ENCODE measurements around the gene ST8SIA5.

The ST8SIA5 gene

GRCh38 chr18:46768166-46768921 lies 11.5 kb upstream of the ST8SIA5 start:
- Histone ChIP-seq H4K20me1 (ENCODE audit: insufficient read depth) (no peaks in the 10 kb centered on the region), H3K27ac (no peak overlapping the region), H3K4me2 (no peak overlapping the region), H3K79me2 (ENCODE audit: insufficient read depth, low read depth) (no peaks in the 10 kb centered on the region), H2AFZ (ENCODE audit: low read depth) (no peak overlapping the region), H3K36me3 (ENCODE audit: insufficient read depth) (no peaks in the 10 kb centered on the region), H3K9ac (no peak overlapping the region), H3K4me3 (IDR thresholded peaks at IDR 0.05; ENCODE audit: insufficient read depth, low read depth, low read length) (no peak overlapping the region), H3K4me1 (ENCODE audit: low read depth, poor library complexity, severe bottlenecking) (no peaks in the 10 kb centered on the region), H3K27me3 (ENCODE audit: insufficient read depth, low read depth) (no peaks in the 10 kb centered on the region)
- TF ChIP-seq CTCF (conservative IDR thresholded peaks at IDR 0.05; ENCODE audit: low read depth, low read length) = no peak

GRCh38 chr18:46767217-46767616 lies 10.4 kb upstream of the ST8SIA5 start:
- no peaks in the 10 kb centered on the region for H3K79me2 ChIP-seq (ENCODE audit: insufficient read depth, low read depth)
- H3K27me3 ChIP-seq (ENCODE audit: insufficient read depth, low read depth) = no peaks in the 10 kb centered on the region
- no peaks in the 10 kb centered on the region for H3K4me1 ChIP-seq (ENCODE audit: low read depth, poor library complexity, severe bottlenecking)
- no peak for TF ChIP-seq CTCF (conservative IDR thresholded peaks at IDR 0.05; ENCODE audit: low read depth, low read length)
- no peak overlapping the region for H3K27ac ChIP-seq
- H4K20me1 ChIP-seq (ENCODE audit: insufficient read depth) = no peaks in the 10 kb centered on the region
- no peak overlapping the region for H3K4me2 ChIP-seq
- H3K4me3 ChIP-seq (IDR thresholded peaks at IDR 0.05; ENCODE audit: insufficient read depth, low read depth, low read length) = no peak overlapping the region
- no peak overlapping the region for H3K9ac ChIP-seq
- no peaks in the 10 kb centered on the region for H3K36me3 ChIP-seq (ENCODE audit: insufficient read depth)
- no peak overlapping the region for H2AFZ ChIP-seq (ENCODE audit: low read depth)

DNA sequence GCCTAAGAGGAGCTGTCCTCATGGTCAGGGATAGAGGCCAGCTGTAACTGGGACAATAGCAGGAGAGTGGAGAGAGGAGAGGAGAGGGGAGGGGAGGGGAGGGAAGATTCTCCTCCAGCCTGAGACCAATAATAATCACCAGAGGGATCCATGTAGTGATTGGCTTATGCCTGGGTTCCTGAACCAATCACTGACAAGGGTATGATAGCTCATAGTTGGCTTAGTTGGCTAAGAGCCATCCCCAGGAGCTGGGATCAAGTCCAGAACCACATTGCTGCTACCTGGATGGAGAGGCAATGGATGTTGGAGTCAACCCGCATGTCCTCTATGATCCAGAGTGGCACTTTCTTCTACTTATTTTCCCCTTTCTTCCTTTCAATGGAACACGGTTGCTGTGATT lies 7.7 kb upstream of the ST8SIA5 start:
- Histone ChIP-seq H4K20me1 (ENCODE audit: insufficient read depth) (no peaks in the 10 kb centered on the region), H3K9ac (no peak overlapping the region), H3K4me2 (no peak overlapping the region), H3K4me1 (ENCODE audit: low read depth, poor library complexity, severe bottlenecking) (no peaks in the 10 kb centered on the region), H3K27ac (no peak overlapping the region), H3K36me3 (ENCODE audit: insufficient read depth) (no peaks in the 10 kb centered on the region), H3K79me2 (ENCODE audit: insufficient read depth, low read depth) (no peaks in the 10 kb centered on the region), H2AFZ (ENCODE audit: low read depth) (no peak overlapping the region), H3K4me3 (IDR thresholded peaks at IDR 0.05; ENCODE audit: insufficient read depth, low read depth, low read length) (no peak overlapping the region), H3K27me3 (ENCODE audit: insufficient read depth, low read depth) (no peaks in the 10 kb centered on the region)
- no peak for TF ChIP-seq CTCF (conservative IDR thresholded peaks at IDR 0.05; ENCODE audit: low read depth, low read length)

DNA sequence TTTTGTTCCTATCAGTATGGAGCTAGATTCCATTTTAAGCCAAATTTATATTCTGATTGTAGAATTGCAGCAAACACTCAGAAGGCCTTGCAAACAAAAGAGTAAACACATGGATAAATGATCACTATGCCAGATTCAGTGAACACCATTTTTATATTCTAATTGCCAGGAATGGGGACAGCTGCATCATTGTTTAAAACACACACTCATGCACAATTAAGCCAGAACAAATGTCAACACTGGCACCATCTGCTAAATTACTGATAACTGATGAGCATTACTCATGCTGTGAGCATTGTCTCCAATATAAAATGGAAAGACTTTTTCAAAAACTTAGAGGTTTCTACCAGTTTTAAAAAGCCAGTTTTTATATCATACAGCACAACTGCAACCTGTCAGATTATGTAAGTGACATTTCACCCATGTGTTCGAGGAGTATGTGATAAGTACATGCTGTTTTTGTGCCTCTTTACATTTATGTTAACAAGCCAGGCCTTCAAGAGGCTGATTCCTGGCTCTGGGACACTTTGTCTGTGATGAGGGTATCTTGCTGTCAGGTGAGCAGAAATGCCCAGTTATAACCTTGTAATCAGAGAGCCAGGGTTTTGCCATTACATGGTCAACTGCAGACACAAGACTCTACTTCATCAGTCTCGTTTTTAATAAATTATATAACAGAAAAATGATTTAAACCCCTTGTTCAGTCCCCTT lies 4.4 kb upstream of the ST8SIA5 start:
- no peaks in the 10 kb centered on the region for H3K4me1 ChIP-seq (ENCODE audit: low read depth, poor library complexity, severe bottlenecking)
- H3K36me3 ChIP-seq (ENCODE audit: insufficient read depth) = no peaks in the 10 kb centered on the region
- H2AFZ ChIP-seq (ENCODE audit: low read depth) = no peak overlapping the region
- H3K27me3 ChIP-seq (ENCODE audit: insufficient read depth, low read depth) = no peaks in the 10 kb centered on the region
- no peaks in the 10 kb centered on the region for H3K79me2 ChIP-seq (ENCODE audit: insufficient read depth, low read depth)
- TF ChIP-seq CTCF (conservative IDR thresholded peaks at IDR 0.05; ENCODE audit: low read depth, low read length) = no peak
- H3K4me3 ChIP-seq (IDR thresholded peaks at IDR 0.05; ENCODE audit: insufficient read depth, low read depth, low read length) = no peak overlapping the region
- no peak overlapping the region for H3K9ac ChIP-seq
- H3K27ac ChIP-seq = no peak overlapping the region
- H3K4me2 ChIP-seq = no peak overlapping the region
- H4K20me1 ChIP-seq (ENCODE audit: insufficient read depth) = no peaks in the 10 kb centered on the region

Measured in KMS-11 (cell line).